OCI-LY3 (cell line): ENCODE results near the gene PIK3CA.
"Not testable (repeated sequence)": the region's sequence is repeated elsewhere in the genome, so short reads cannot be mapped to it uniquely, and the experiment has no call there.

Experiments
- H2AFZ ChIP-seq: fragments of 200-600, 300-600 bp; shearing (Covaris generic); 2 replicates; pipeline ENCODE4 v1.6.0; 2014; ENCODE audit warnings: antibody characterized with exemption, low read depth, low read length
- H3K27ac ChIP-seq: fragments of 200-600, 300-600 bp; sonication (generic); 2 replicates; pipeline ENCODE4 v1.5.1; 2014; ENCODE audit warnings: mild to moderate bottlenecking, low read length, moderate library complexity, mixed read lengths
- H3K27me3 ChIP-seq: fragments of 200-600, 300-600 bp; sonication (generic); 2 replicates; pipeline ENCODE4 v1.6.1; 2014; ENCODE audit warnings: low read depth, low read length, mixed read lengths
- H3K36me3 ChIP-seq: fragments of 200-600, 300-600 bp; sonication (generic); replicated peaks from 2 replicates; pipeline ENCODE3; 2014; ENCODE audit warnings: low read depth, low read length, mixed read lengths
- H3K4me1 ChIP-seq: fragments of 300-600, 200-600 bp; sonication (generic); 2 replicates; pipeline ENCODE4 v1.6.1; 2014; ENCODE audit warnings: low read length, mixed read lengths
- H3K4me2 ChIP-seq: fragments of 200-600, 300-600 bp; sonication (generic); 2 replicates; pipeline ENCODE4 v1.6.1; 2014; ENCODE audit warnings: low read length, mixed read lengths
- H3K4me3 ChIP-seq: fragments of 300-600, 200-600 bp; sonication (generic); 2 replicates; pipeline ENCODE4 v1.5.1; 2014; ENCODE audit warnings: antibody characterized with exemption, mild to moderate bottlenecking, low read length, moderate library complexity
- H3K79me2 ChIP-seq: fragments of 300-600, 200-600 bp; shearing (Covaris generic); 2 replicates; pipeline ENCODE4 v1.6.1; 2014; ENCODE audit warnings: mild to moderate bottlenecking, low read length, mixed read lengths
- H3K9ac ChIP-seq: fragments of 300-600, 200-600 bp; shearing (Covaris generic); 2 replicates; pipeline ENCODE4 v1.6.0; 2014; ENCODE audit warnings: mild to moderate bottlenecking, low read length, moderate library complexity
- H3K9me3 ChIP-seq: fragments of 200-600, 300-600 bp; shearing (Covaris generic); 2 replicates; pipeline ENCODE4 v1.6.1; 2014; ENCODE audit warnings: low read length, mixed read lengths; ENCODE audit not compliant: insufficient read depth
- H4K20me1 ChIP-seq: fragments of 200-600, 300-600 bp; sonication (generic); 2 replicates; pipeline ENCODE4 v1.6.1; 2016; ENCODE audit warnings: low read length, mixed read lengths; ENCODE audit not compliant: insufficient read depth
- CTCF ChIP-seq: fragments of 200-600, 300-600 bp; sonication (generic); IDR thresholded peaks from 2 replicates; pipeline ENCODE4 v1.5.1; 2014; ENCODE audit warnings: antibody characterized with exemption, low read length, low read depth
- EZH2phosphoT487 ChIP-seq: fragments of 200-600 bp; shearing (Covaris generic); IDR thresholded peaks from 2 replicates; pipeline ENCODE4 v1.6.1; 2018; ENCODE audit warnings: antibody characterized with exemption, mixed run types, low read depth

PIK3CA gene

GRCh38 chr3:179244878-179245277, 96.7 kb downstream of the PIK3CA start:
- H4K20me1 ChIP-seq, result no peaks in the 10 kb centered on the region
- H3K36me3 ChIP-seq, result no peaks in the 10 kb centered on the region
- H3K9ac ChIP-seq, result no peak overlapping the region
- H3K4me3 ChIP-seq, result no peak overlapping the region
- no peaks in the 10 kb centered on the region for H3K27me3 ChIP-seq
- H3K27ac ChIP-seq, result no peak overlapping the region
- TF ChIP-seq EZH2phosphoT487, result no peak
- no peak for TF ChIP-seq CTCF
- no peaks in the 10 kb centered on the region for H3K4me1 ChIP-seq
- no peak overlapping the region for H3K4me2 ChIP-seq
- H3K9me3 ChIP-seq, result no peaks in the 10 kb centered on the region
- H3K79me2 ChIP-seq, result no peaks in the 10 kb centered on the region
- H2AFZ ChIP-seq, result no peak overlapping the region

DNA sequence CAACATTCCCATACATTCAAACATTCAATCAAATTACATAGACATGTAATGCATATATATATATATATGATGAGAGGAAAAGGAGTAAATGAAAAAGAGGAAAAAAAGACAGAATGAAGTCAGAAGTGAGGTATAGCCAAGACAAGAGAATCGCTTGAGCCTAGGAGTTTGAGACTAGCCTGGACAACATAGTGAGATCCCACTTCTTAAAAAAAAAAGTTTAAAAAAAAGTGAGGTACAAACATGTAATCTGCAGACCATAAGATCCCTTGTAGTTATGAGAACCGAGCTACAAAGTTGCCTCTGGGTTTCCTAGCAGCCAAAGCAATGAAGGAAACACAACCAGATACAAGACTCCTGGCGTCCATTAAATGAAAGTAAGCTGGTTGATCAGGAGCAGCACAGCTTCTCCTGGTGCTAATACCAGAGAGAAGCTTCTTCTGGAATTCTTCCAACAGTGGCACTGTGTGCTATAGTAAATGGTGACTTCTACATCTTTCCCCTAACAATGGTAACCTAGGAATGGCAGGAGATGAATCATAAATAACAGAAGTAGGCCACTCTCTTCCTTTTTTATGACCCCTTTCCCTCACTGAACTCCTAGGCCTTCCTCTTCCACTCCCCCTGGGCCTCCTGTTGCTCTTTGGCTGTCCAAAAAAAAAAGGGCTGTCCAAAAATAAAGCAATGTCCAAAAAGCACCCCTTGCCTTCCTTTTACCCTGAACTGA, 99.3 kb downstream of the PIK3CA start:
- Histone ChIP-seq H3K36me3 (no peaks in the 10 kb centered on the region), H3K27me3 (no peaks in the 10 kb centered on the region), H3K9me3 (no peaks in the 10 kb centered on the region), H3K4me2 (no peak overlapping the region), H3K4me3 (no peak overlapping the region), H3K4me1 (no peaks in the 10 kb centered on the region), H3K27ac (no peak overlapping the region), H3K79me2 (no peaks in the 10 kb centered on the region), H2AFZ (no peak overlapping the region), H4K20me1 (no peaks in the 10 kb centered on the region), H3K9ac (no peak overlapping the region)
- TF ChIP-seq CTCF, result no peak
- TF ChIP-seq EZH2phosphoT487, result no peak

- H3K4me3 ChIP-seq, result no peak within 1 kb of the TSS
- H3K36me3 ChIP-seq, result no peaks in the 10 kb centered on the region
- no peaks in the 10 kb centered on the region for H4K20me1 ChIP-seq
- no peak for TF ChIP-seq EZH2phosphoT487
- TF ChIP-seq CTCF, result no peak
- H3K9me3 ChIP-seq, result no peaks in the 10 kb centered on the region
- H3K9ac ChIP-seq, result no peak within 1 kb of the TSS
- no peak within 1 kb of the TSS for H2AFZ ChIP-seq
- H3K4me1 ChIP-seq, result no peaks in the 10 kb centered on the region
- no peaks in the 10 kb centered on the region for H3K27me3 ChIP-seq
- no peak within 1 kb of the TSS for H3K27ac ChIP-seq
- no peaks in the 10 kb centered on the region for H3K79me2 ChIP-seq
- no peak within 1 kb of the TSS for H3K4me2 ChIP-seq
Measured at GRCh38 chr3:179250803-179251476, 102.8 kb downstream of the PIK3CA start, which contains the start of gene KCNMB3. TSS of gene KCNMB3 (minus strand) at chr3:179251114. CDS start at chr3:179250990, 124 bp downstream.

GRCh38 chr3:179256813-179257212, 108.7 kb downstream of the PIK3CA start:
- Histone ChIP-seq H3K4me3 (no peak overlapping the region), H3K79me2 (no peaks in the 10 kb centered on the region), H2AFZ (no peak overlapping the region), H4K20me1 (no peaks in the 10 kb centered on the region), H3K4me1 (peaks cover 8% of the 10 kb centered on the region), H3K36me3 (no peaks in the 10 kb centered on the region), H3K4me2 (no peak overlapping the region), H3K27me3 (no peaks in the 10 kb centered on the region), H3K9ac (no peak overlapping the region), H3K9me3 (no peaks in the 10 kb centered on the region), H3K27ac (no peak overlapping the region)
- TF ChIP-seq EZH2phosphoT487, result no peak
- no peak for TF ChIP-seq CTCF

- H3K4me3 ChIP-seq, H2AFZ ChIP-seq, H3K27me3 ChIP-seq, H3K27ac ChIP-seq, H4K20me1 ChIP-seq, H3K79me2 ChIP-seq, H3K9ac ChIP-seq, H3K9me3 ChIP-seq, H3K4me2 ChIP-seq, H3K36me3 ChIP-seq: not testable (repeated sequence)
- H3K4me1 ChIP-seq, result peaks cover 13% of the 10 kb centered on the region
Measured at GRCh38 chr3:179257742-179258141, 109.6 kb downstream of the PIK3CA start.
